Ovary (tissue), 3 donors: ENCODE data around the gene RERE.

Experiments used
- EP300 ChIP-seq: sonication (generic); formaldehyde crosslinking; IDR thresholded peaks from one replicate; pipeline ENCODE4 v1.6.1; 2017; ENCODE audit warnings: antibody characterized with exemption
- POLR2A ChIP-seq: fragments of 450-650 bp; IDR thresholded peaks from one replicate; pipeline ENCODE4 v1.6.1; 2017; ENCODE audit warnings: antibody characterized with exemption, mild to moderate bottlenecking, moderate library complexity
- TF ChIP-seq, protein P1 (sequence below), 3 donors: fragments of 450-650 bp in 2 of 3; fragments of 200-600 bp in 1 of 3; IDR thresholded peaks; one replicate each; pipeline versions ENCODE4 v1.5.1 to v1.8.0; 2016 to 2022; ENCODE audit warnings: antibody characterized with exemption in 3 of 3, mild to moderate bottlenecking in 1 of 3
- donor health status: DM: no; HTN: no; CAD: no.

DNA sequence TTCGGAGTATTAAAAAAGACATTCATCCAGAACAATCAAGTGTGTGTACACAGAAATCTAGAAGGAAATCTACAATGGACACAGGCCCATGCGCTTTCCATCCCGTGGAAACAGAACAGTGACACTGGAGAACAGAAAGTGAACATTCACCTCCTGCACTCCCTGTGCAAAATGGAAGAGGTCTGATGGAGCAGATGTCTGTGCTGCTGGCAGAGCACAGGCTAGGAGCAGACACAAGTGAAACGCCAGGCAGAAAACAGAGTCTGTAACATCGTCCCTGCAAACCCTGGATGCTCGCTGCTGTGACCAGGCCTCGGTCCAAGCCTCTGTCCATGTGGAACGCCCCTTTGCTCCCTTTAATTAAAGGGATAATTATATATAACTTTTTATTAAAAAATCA is 463.4 kb downstream of the RERE start:
- TF ChIP-seq POLR2A: no peak
- TF ChIP-seq, protein P1, sequence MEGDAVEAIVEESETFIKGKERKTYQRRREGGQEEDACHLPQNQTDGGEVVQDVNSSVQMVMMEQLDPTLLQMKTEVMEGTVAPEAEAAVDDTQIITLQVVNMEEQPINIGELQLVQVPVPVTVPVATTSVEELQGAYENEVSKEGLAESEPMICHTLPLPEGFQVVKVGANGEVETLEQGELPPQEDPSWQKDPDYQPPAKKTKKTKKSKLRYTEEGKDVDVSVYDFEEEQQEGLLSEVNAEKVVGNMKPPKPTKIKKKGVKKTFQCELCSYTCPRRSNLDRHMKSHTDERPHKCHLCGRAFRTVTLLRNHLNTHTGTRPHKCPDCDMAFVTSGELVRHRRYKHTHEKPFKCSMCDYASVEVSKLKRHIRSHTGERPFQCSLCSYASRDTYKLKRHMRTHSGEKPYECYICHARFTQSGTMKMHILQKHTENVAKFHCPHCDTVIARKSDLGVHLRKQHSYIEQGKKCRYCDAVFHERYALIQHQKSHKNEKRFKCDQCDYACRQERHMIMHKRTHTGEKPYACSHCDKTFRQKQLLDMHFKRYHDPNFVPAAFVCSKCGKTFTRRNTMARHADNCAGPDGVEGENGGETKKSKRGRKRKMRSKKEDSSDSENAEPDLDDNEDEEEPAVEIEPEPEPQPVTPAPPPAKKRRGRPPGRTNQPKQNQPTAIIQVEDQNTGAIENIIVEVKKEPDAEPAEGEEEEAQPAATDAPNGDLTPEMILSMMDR (IDR thresholded peaks at IDR 0.05): no peak
- TF ChIP-seq EP300: no peak
